ENCODE measurements around the gene GNAO1.

Gene GNAO1

GRCh38 chr16:56259425-56259779, 68.1 kb downstream of the GNAO1 start:
- Histone ChIP-seq H3K4me3 (ENCODE audit: low read depth in 1 of 2, low read length in 2 of 2) (no peak overlapping the region), H3K36me3 (ENCODE audit: control insufficient read depth in 1 of 2, insufficient read depth in 2 of 2, low read length in 2 of 2) (no peaks in the 10 kb centered on the region), H3K27me3 (ENCODE audit: low read depth, low read length) (no peaks in the 10 kb centered on the region), H3K9me3 (ENCODE audit: control insufficient read depth in 1 of 2, low read length in 2 of 2) (no peaks in the 10 kb centered on the region), H3K4me1 (ENCODE audit: control insufficient read depth in 1 of 2, insufficient read depth in 2 of 2, low read length in 2 of 2) (peaks cover 7 to 42% of the 10 kb centered on the region in 2 donors), H3K27ac (ENCODE audit: low read length) (no peak overlapping the region)

GRCh38 chr16:56260378-56261160, 69.3 kb downstream of the GNAO1 start:
- H3K27ac ChIP-seq (ENCODE audit: low read length): no peak overlapping the region
- H3K4me3 ChIP-seq (ENCODE audit: low read depth in 1 of 2, low read length in 2 of 2): no peak overlapping the region
- no peaks in the 10 kb centered on the region for H3K27me3 ChIP-seq (ENCODE audit: low read depth, low read length)
- no peaks in the 10 kb centered on the region for H3K36me3 ChIP-seq (ENCODE audit: control insufficient read depth in 1 of 2, insufficient read depth in 2 of 2, low read length in 2 of 2)
- peaks cover 11 to 43% of the 10 kb centered on the region in 2 donors for H3K4me1 ChIP-seq (ENCODE audit: control insufficient read depth in 1 of 2, insufficient read depth in 2 of 2, low read length in 2 of 2)
- no peaks in the 10 kb centered on the region for H3K9me3 ChIP-seq (ENCODE audit: control insufficient read depth in 1 of 2, low read length in 2 of 2)

DNA sequence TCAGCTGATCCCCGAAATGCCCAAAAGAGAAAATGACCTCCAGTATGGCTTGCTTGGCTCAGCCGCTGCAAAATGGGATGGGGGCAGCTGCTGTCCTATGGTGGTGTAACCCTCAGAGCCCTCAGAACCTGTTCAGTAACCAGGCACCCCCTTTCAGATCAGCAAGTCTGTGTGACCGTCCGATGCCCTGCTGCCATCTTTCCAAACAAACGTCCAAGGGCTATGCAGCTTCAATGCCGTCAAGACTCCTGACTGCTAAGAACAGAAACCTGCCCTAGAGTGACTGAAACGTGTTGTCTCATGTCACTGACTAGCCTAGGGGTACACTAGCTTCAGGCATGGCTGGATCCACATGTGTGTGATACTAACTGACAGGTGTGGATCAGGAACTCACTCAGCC, 70.4 kb downstream of the GNAO1 start:
- no peaks in the 10 kb centered on the region for H3K9me3 ChIP-seq (ENCODE audit: control insufficient read depth in 1 of 2, low read length in 2 of 2)
- H3K4me3 ChIP-seq (ENCODE audit: low read depth in 1 of 2, low read length in 2 of 2): no peak overlapping the region
- peaks cover 11 to 42% of the 10 kb centered on the region in 2 donors for H3K4me1 ChIP-seq (ENCODE audit: control insufficient read depth in 1 of 2, insufficient read depth in 2 of 2, low read length in 2 of 2)
- H3K27ac ChIP-seq (ENCODE audit: low read length): no peak overlapping the region
- H3K27me3 ChIP-seq (ENCODE audit: low read depth, low read length): no peaks in the 10 kb centered on the region
- no peaks in the 10 kb centered on the region for H3K36me3 ChIP-seq (ENCODE audit: control insufficient read depth in 1 of 2, insufficient read depth in 2 of 2, low read length in 2 of 2)

DNA sequence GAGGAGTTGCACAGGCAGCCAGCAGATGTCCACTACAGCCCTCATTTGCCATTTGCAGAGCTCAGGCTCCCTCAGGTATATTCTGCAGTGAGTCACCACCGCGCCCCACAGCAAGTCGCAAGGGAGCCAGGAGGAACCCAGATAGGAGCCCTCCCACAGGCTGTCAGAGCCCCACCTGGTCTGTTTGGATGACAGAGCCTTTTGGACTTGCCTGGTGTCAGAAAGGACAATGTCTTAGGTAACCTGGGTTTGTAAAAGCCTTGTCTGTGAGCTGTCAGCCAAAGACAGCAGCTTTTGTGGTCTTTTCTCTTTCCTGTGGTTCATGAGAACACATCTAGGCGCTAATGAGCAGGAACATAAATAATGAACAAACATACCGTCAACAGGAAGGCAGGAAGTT, 70.9 kb downstream of the GNAO1 start:
- H3K27ac ChIP-seq (ENCODE audit: low read length): no peak overlapping the region

GRCh38 chr16:56262551-56263245, 71.4 kb downstream of the GNAO1 start:
- Histone ChIP-seq H3K27me3 (ENCODE audit: low read depth, low read length) (no peaks in the 10 kb centered on the region), H3K9me3 (ENCODE audit: control insufficient read depth in 1 of 2, low read length in 2 of 2) (no peaks in the 10 kb centered on the region), H3K4me1 (ENCODE audit: control insufficient read depth in 1 of 2, insufficient read depth in 2 of 2, low read length in 2 of 2) (peaks cover 8 to 31% of the 10 kb centered on the region in 2 donors), H3K4me3 (ENCODE audit: low read depth in 1 of 2, low read length in 2 of 2) (no peak overlapping the region), H3K36me3 (ENCODE audit: control insufficient read depth in 1 of 2, insufficient read depth in 2 of 2, low read length in 2 of 2) (no peaks in the 10 kb centered on the region), H3K27ac (ENCODE audit: low read length) (peak overlapping the region; percentile 36)

More for the DNA sequence above, 70.9 kb downstream of the GNAO1 start:
- no peaks in the 10 kb centered on the region for H3K36me3 ChIP-seq (ENCODE audit: control insufficient read depth in 1 of 2, insufficient read depth in 2 of 2, low read length in 2 of 2)
- H3K27me3 ChIP-seq (ENCODE audit: low read depth, low read length): no peaks in the 10 kb centered on the region
- H3K4me1 ChIP-seq (ENCODE audit: control insufficient read depth in 1 of 2, insufficient read depth in 2 of 2, low read length in 2 of 2): peaks cover 11 to 37% of the 10 kb centered on the region in 2 donors
- H3K4me3 ChIP-seq (ENCODE audit: low read depth in 1 of 2, low read length in 2 of 2): no peak overlapping the region
- no peaks in the 10 kb centered on the region for H3K9me3 ChIP-seq (ENCODE audit: control insufficient read depth in 1 of 2, low read length in 2 of 2)

- Histone ChIP-seq H3K4me3 (ENCODE audit: low read depth in 1 of 2, low read length in 2 of 2) (no peak overlapping the region), H3K4me1 (ENCODE audit: control insufficient read depth in 1 of 2, insufficient read depth in 2 of 2, low read length in 2 of 2) (peaks cover 8 to 19% of the 10 kb centered on the region in 2 donors), H3K27me3 (ENCODE audit: low read depth, low read length) (no peaks in the 10 kb centered on the region), H3K9me3 (ENCODE audit: control insufficient read depth in 1 of 2, low read length in 2 of 2) (no peaks in the 10 kb centered on the region), H3K36me3 (ENCODE audit: control insufficient read depth in 1 of 2, insufficient read depth in 2 of 2, low read length in 2 of 2) (no peaks in the 10 kb centered on the region), H3K27ac (ENCODE audit: low read length) (no peak overlapping the region)
Measured at GRCh38 chr16:56263711-56264608, 72.7 kb downstream of the GNAO1 start.

DNA sequence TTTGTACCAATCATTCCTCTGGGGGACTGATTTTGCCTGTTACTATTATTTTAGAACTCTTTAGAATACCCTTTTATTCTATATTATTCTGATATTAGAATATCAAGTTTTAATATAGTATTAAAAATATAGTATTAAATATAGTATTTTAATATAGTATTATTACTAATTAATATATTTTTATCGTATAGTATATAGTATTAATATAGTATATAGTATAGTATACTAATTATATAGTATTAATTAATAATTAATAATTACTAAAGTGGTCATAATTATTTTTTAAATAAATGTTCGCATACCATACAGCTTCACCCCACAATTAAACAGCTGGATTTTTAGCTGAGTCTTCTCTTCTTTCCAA, 73.3 kb downstream of the GNAO1 start:
- no peaks in the 10 kb centered on the region for H3K9me3 ChIP-seq (ENCODE audit: control insufficient read depth in 1 of 2, low read length in 2 of 2)
- H3K27me3 ChIP-seq (ENCODE audit: low read depth, low read length): no peaks in the 10 kb centered on the region
- no peaks in the 10 kb centered on the region for H3K36me3 ChIP-seq (ENCODE audit: control insufficient read depth in 1 of 2, insufficient read depth in 2 of 2, low read length in 2 of 2)
- H3K4me3 ChIP-seq (ENCODE audit: low read depth in 1 of 2, low read length in 2 of 2): no peak overlapping the region
- peaks cover 8 to 18% of the 10 kb centered on the region in 2 donors for H3K4me1 ChIP-seq (ENCODE audit: control insufficient read depth in 1 of 2, insufficient read depth in 2 of 2, low read length in 2 of 2)
- no peak overlapping the region for H3K27ac ChIP-seq (ENCODE audit: low read length)

DNA sequence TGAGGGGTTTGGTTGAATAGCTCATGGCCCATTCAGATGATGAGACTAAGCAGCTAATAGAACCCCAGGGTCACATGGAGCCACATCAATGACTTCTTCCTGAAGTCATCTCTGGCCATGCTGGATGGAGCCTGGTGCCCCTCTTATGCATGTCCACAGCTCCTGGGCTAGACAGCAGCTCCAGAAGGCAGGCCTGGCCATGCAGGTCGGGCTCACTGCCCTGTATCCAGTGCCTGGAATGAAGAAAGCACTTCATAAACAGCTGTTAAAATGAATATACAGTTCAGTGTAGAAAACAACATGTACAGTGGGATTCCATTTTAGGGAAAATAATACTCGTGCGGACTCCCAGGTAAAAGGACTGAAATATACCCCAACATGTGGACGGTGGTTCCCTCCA, 73.9 kb downstream of the GNAO1 start:
- no peaks in the 10 kb centered on the region for H3K27me3 ChIP-seq (ENCODE audit: low read depth, low read length)
- H3K9me3 ChIP-seq (ENCODE audit: control insufficient read depth in 1 of 2, low read length in 2 of 2): no peaks in the 10 kb centered on the region
- H3K36me3 ChIP-seq (ENCODE audit: control insufficient read depth in 1 of 2, insufficient read depth in 2 of 2, low read length in 2 of 2): no peaks in the 10 kb centered on the region
- no peak overlapping the region for H3K4me3 ChIP-seq (ENCODE audit: low read depth in 1 of 2, low read length in 2 of 2)
- H3K4me1 ChIP-seq (ENCODE audit: control insufficient read depth in 1 of 2, insufficient read depth in 2 of 2, low read length in 2 of 2): peaks cover 13 to 18% of the 10 kb centered on the region in 2 donors
- no peak overlapping the region for H3K27ac ChIP-seq (ENCODE audit: low read length)

GRCh38 chr16:56265746-56266145, 74.5 kb downstream of the GNAO1 start:
- Histone ChIP-seq H3K4me3 (ENCODE audit: low read depth in 1 of 2, low read length in 2 of 2) (no peak overlapping the region), H3K36me3 (ENCODE audit: control insufficient read depth in 1 of 2, insufficient read depth in 2 of 2, low read length in 2 of 2) (no peaks in the 10 kb centered on the region), H3K9me3 (ENCODE audit: control insufficient read depth in 1 of 2, low read length in 2 of 2) (no peaks in the 10 kb centered on the region), H3K4me1 (ENCODE audit: control insufficient read depth in 1 of 2, insufficient read depth in 2 of 2, low read length in 2 of 2) (peaks cover 13 to 18% of the 10 kb centered on the region in 2 donors), H3K27ac (ENCODE audit: low read length) (no peak overlapping the region), H3K27me3 (ENCODE audit: low read depth, low read length) (no peaks in the 10 kb centered on the region)

- Histone ChIP-seq H3K9me3 (ENCODE audit: control insufficient read depth in 1 of 2, low read length in 2 of 2) (no peaks in the 10 kb centered on the region), H3K4me3 (ENCODE audit: low read depth in 1 of 2, low read length in 2 of 2) (no peak overlapping the region), H3K27ac (ENCODE audit: low read length) (peak overlapping the region; percentile 82), H3K36me3 (ENCODE audit: control insufficient read depth in 1 of 2, insufficient read depth in 2 of 2, low read length in 2 of 2) (no peaks in the 10 kb centered on the region), H3K27me3 (ENCODE audit: low read depth, low read length) (no peaks in the 10 kb centered on the region), H3K4me1 (ENCODE audit: control insufficient read depth in 1 of 2, insufficient read depth in 2 of 2, low read length in 2 of 2) (peaks cover 10 to 13% of the 10 kb centered on the region in 2 donors)
Measured at GRCh38 chr16:56266641-56267607, 75.6 kb downstream of the GNAO1 start.
